A673 (cell line): ENCODE data around the gene NECTIN1. TPM values are rescaled to one million over a fixed set of nuclear protein-coding genes. Genes with fewer than 3 reads are reported as not detected.

ENCODE experiments used
- BruUV-seq: library from RNA; stranded (reverse); fragments of 400-500 nt; replicated peaks from 2 replicates; lab custom pipeline; 2021; lab: Mats Ljungman, UMichigan
- CTCF ChIA-PET: fragments of 300-600 bp; sonication (Branson Sonifier 250); formaldehyde crosslinking; loops from one replicate; lab custom pipeline; 2022; ENCODE audit warnings: antibody characterized with exemption; lab: Charles Lee
- POLR2A ChIA-PET: fragments of 300-600 bp; sonication (Branson Sonifier 250); formaldehyde crosslinking; loops from one replicate; lab custom pipeline; 2022; ENCODE audit warnings: antibody characterized with exemption; ENCODE audit not compliant: low non-redundant PET; lab: Charles Lee
- DNase-seq: peaks from one replicate; pipeline ENCODE4 v3.0.0-alpha.2; 2015; ENCODE audit warnings: low spot score
- H3K27ac ChIP-seq: fragments of 200-600 bp; sonication (generic); 2 replicates; pipeline ENCODE4 v1.5.1; 2016; ENCODE audit warnings: mixed run types, low read depth, mild to moderate bottlenecking, mixed read lengths, antibody characterized with exemption, low read length; ENCODE audit not compliant: poor library complexity, severe bottlenecking
- H3K27me3 ChIP-seq: fragments of 200-600 bp; sonication (generic); replicated peaks from 2 replicates; pipeline ENCODE4 v1.6.1; 2017; ENCODE audit warnings: mixed run types, low read depth, mild to moderate bottlenecking, mixed read lengths, antibody characterized with exemption, low read length; ENCODE audit not compliant: insufficient read depth, poor library complexity
- H3K36me3 ChIP-seq: fragments of 200-600 bp; sonication (generic); 2 replicates; pipeline ENCODE4 v1.6.1; 2016; ENCODE audit warnings: mixed run types, mild to moderate bottlenecking, mixed read lengths, antibody characterized with exemption, low read length; ENCODE audit not compliant: insufficient read depth, poor library complexity, severe bottlenecking
- H3K4me1 ChIP-seq: fragments of 200-600 bp; sonication (generic); 2 replicates; pipeline ENCODE4 v1.6.1; 2017; ENCODE audit warnings: mixed run types, mild to moderate bottlenecking, mixed read lengths, antibody characterized with exemption, low read length; ENCODE audit not compliant: insufficient read depth, poor library complexity, severe bottlenecking
- H3K4me3 ChIP-seq: fragments of 200-600 bp; sonication (generic); 2 replicates; pipeline ENCODE4 v1.5.1; 2016; ENCODE audit warnings: low read depth, mixed run types, mild to moderate bottlenecking, mixed read lengths, low read length; ENCODE audit not compliant: poor library complexity, severe bottlenecking
- H3K9me3 ChIP-seq: fragments of 200-600 bp; sonication (generic); 2 replicates; pipeline ENCODE4 v1.6.1; 2016; ENCODE audit warnings: mixed run types, low read depth, mild to moderate bottlenecking, mixed read lengths, antibody characterized with exemption, low read length; ENCODE audit not compliant: poor library complexity, severe bottlenecking
- EZH2 ChIP-seq: fragments of 200-600 bp; sonication (generic); IDR thresholded peaks from 2 replicates; pipeline ENCODE4 v1.6.1; 2017; ENCODE audit warnings: borderline replicate concordance, low read depth, mild to moderate bottlenecking, mixed read lengths, antibody characterized with exemption, low read length; ENCODE audit not compliant: poor library complexity, severe bottlenecking
- intact Hi-C: fragments of 100-400 bp; cut with micrococcal nuclease; formaldehyde crosslinking; loops from one replicate; pipeline ENCODE4 v1.10.0; 2022; ENCODE audit not compliant: unreplicated experiment
- total RNA-seq: library from RNA; stranded (reverse); gene quantifications from 2 replicates; pipeline ENCODE4 v1.2.3, GENCODE V29; 2021
- TF ChIP-seq, protein P1 (sequence below): fragments of 300-800, 200-600 bp; sonication (generic); conservative IDR thresholded peaks from 2 replicates; pipeline ENCODE4 v1.5.1; 2017; ENCODE audit warnings: low read depth, mild to moderate bottlenecking, antibody characterized with exemption, low read length, moderate library complexity, mixed read lengths

NECTIN1 gene
- total RNA-seq, 1 experiment from 2014 or later: 10.1 TPM

DNA sequence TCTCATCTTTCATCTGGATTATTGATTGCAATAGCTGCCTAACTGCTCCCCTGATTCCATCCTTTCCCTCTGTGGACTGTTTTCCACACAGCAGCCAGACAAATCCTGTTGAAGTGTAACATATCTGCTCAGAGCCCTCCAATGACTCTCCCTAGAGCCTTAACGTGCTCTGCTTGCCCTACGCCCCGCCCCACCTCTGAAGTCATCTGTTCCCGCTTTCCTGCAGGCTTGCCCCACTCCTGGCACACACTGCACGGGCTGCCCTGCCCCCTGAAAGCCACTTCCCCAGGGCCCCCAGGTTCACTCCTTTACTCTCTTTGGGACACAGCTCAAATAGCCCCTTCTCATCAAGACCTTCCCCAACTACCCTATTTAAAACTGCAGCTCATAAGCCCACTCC, 59.5 kb downstream of the NECTIN1 start:
- Histone ChIP-seq H3K4me1 (peaks cover 3% of the 10 kb centered on the region), H3K36me3 (no peaks in the 10 kb centered on the region), H3K27ac (no peak overlapping the region), H3K4me3 (no peak overlapping the region), H3K9me3 (no peaks in the 10 kb centered on the region), H3K27me3 (no peaks in the 10 kb centered on the region)
- TF ChIP-seq EZH2: no peak
- TF ChIP-seq, protein P1, sequence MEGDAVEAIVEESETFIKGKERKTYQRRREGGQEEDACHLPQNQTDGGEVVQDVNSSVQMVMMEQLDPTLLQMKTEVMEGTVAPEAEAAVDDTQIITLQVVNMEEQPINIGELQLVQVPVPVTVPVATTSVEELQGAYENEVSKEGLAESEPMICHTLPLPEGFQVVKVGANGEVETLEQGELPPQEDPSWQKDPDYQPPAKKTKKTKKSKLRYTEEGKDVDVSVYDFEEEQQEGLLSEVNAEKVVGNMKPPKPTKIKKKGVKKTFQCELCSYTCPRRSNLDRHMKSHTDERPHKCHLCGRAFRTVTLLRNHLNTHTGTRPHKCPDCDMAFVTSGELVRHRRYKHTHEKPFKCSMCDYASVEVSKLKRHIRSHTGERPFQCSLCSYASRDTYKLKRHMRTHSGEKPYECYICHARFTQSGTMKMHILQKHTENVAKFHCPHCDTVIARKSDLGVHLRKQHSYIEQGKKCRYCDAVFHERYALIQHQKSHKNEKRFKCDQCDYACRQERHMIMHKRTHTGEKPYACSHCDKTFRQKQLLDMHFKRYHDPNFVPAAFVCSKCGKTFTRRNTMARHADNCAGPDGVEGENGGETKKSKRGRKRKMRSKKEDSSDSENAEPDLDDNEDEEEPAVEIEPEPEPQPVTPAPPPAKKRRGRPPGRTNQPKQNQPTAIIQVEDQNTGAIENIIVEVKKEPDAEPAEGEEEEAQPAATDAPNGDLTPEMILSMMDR: no peak
- no peak for DNase-seq
- BruUV-seq: no TSS peak
- POLR2A ChIA-PET: no interaction called here
- intact Hi-C loops: loop anchor here (5.0 kb wide), 2 partner anchors 343 to 498 kb away; no protein-coding TSS in a partner anchor
- CTCF ChIA-PET: no interaction called here

DNA sequence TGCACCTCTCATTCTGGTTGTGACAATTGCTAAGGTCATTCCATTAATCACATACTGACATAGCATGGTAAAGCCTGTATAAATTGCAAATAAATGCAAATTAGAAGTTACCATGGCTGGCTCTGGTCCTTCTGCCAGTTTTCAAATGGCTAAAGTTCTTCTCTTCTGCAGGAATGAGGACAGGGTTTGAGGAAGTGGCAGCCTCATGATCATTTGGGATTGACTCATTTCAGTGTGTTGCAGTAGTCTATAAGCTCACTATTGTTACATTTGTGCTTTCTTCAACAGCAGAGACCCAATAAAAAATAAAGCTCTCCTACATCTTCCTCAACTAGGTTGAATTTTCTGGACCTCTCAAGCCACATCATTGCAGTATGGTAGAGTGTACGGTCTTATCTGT, 60.3 kb downstream of the NECTIN1 start:
- Histone ChIP-seq H3K36me3 (no peaks in the 10 kb centered on the region), H3K4me1 (peaks cover 3% of the 10 kb centered on the region), H3K27ac (no peak overlapping the region), H3K9me3 (no peaks in the 10 kb centered on the region), H3K4me3 (no peak overlapping the region), H3K27me3 (no peaks in the 10 kb centered on the region)
- ChIA-PET POLR2A (no interaction called here), CTCF (interaction anchor here (0.7 kb wide), 1 partner anchor 667 kb away, joined by 6 read pairs; no protein-coding TSS in a partner anchor)
- TF ChIP-seq EZH2: no peak
- TF ChIP-seq, protein P1: no peak
- BruUV-seq: no TSS peak
- intact Hi-C loops: loop anchor here (5.0 kb wide), 2 partner anchors 344 to 499 kb away; no protein-coding TSS in a partner anchor
- DNase-seq: no peak

DNA sequence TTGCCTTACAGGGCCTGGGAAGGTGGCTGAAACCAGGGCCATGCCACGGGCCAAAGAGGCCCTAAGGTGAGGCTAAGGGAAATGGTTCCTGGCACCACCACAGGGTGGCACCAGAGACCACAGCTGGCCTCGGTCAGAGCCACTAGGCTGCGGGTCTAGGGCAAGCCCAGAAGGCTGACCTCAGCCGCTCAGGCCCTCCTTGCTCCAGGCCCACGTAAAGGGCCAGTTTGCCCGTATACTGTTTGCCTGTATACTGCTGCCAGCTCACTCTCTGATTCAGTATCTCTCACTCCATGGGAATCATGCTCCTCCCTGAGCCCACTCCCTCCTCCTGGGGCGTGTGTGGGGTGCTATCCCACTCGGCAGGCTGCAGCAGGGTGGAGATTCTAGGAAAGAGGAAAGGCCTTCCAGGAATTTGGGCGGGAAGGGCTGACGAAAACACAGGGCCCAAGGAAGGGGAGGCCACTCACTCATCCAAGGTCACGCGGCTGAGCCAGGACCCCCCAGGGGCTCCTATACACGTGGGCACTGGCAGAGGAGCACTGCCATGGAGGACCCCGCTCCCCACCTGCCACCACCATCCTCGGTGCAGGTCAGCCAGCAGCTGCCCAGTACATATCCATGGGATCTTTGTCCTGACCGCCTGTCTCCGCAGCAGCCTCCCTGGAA, 62.4 kb downstream of the NECTIN1 start:
- ChIA-PET POLR2A (no interaction called here), CTCF (no interaction called here)
- Histone ChIP-seq H3K4me3 (no peak overlapping the region), H3K27ac (no peak overlapping the region), H3K36me3 (no peaks in the 10 kb centered on the region), H3K4me1 (peaks cover 3% of the 10 kb centered on the region), H3K27me3 (no peaks in the 10 kb centered on the region), H3K9me3 (no peaks in the 10 kb centered on the region)
- TF ChIP-seq EZH2: no peak
- TF ChIP-seq, protein P1: peak; percentile 88
- BruUV-seq: no TSS peak
- intact Hi-C loops: loop anchor here (1.0 to 5.0 kb wide), 4 partner anchors 185 to 501 kb away; no protein-coding TSS in a partner anchor
- peak; percentile 24 for DNase-seq
